KOPT-K1 (cell line): ENCODE results near the gene DCLRE1B.
A peak's percentile ranks its signal among the peaks of the same experiment; 100 is the strongest.
"Not testable (repeated sequence)": the region's sequence is repeated elsewhere in the genome, so short reads cannot be mapped to it uniquely, and the experiment has no call there.

Experiments used
- H3K27ac ChIP-seq: fragments of 200-600 bp; sonication (generic); 2 replicates; pipeline ENCODE4 v1.5.1; 2016; ENCODE audit warnings: antibody characterized with exemption, mild to moderate bottlenecking, low read depth, low read length; ENCODE audit not compliant: poor library complexity, severe bottlenecking
- H3K36me3 ChIP-seq: fragments of 200-600 bp; sonication (generic); 2 replicates; pipeline ENCODE4 v1.5.1; 2017; ENCODE audit warnings: antibody characterized with exemption, mild to moderate bottlenecking, low read length, moderate library complexity; ENCODE audit not compliant: insufficient read depth
- H3K9me3 ChIP-seq: fragments of 200-600 bp; sonication (generic); 2 replicates; pipeline ENCODE4 v1.5.1; 2017; ENCODE audit warnings: antibody characterized with exemption, low read length, mild to moderate bottlenecking; ENCODE audit not compliant: insufficient read depth, poor library complexity, severe bottlenecking

The DCLRE1B gene

GRCh38 chr1:113943028-113943811, 38.1 kb downstream of the DCLRE1B start:
- peaks cover 8% of the 10 kb centered on the region for H3K9me3 ChIP-seq
- H3K36me3 ChIP-seq, result peaks cover 48% of the 10 kb centered on the region
- no peak overlapping the region for H3K27ac ChIP-seq

GRCh38 chr1:113945329-113945728, 40.2 kb downstream of the DCLRE1B start:
- H3K27ac ChIP-seq, result peak overlapping the region; percentile 17
- H3K36me3 ChIP-seq, result peaks cover 57% of the 10 kb centered on the region
- peaks cover 8% of the 10 kb centered on the region for H3K9me3 ChIP-seq

- Histone ChIP-seq H3K36me3 (peaks cover 56% of the 10 kb centered on the region), H3K27ac (peak overlapping the region; percentile 17)
Measured at GRCh38 chr1:113946112-113946511, 41.0 kb downstream of the DCLRE1B start.

GRCh38 chr1:113946678-113947387, 41.7 kb downstream of the DCLRE1B start:
- Histone ChIP-seq H3K27ac (peak overlapping the region; percentile 53), H3K36me3 (peaks cover 59% of the 10 kb centered on the region), H3K9me3 (peaks cover 8% of the 10 kb centered on the region)

More at GRCh38 chr1:113946112-113946511, 41.0 kb downstream of the DCLRE1B start:
- H3K9me3 ChIP-seq, result peaks cover 8% of the 10 kb centered on the region

GRCh38 chr1:113947388-113948107, 42.4 kb downstream of the DCLRE1B start:
- H3K36me3 ChIP-seq, result peaks cover 56% of the 10 kb centered on the region
- H3K27ac ChIP-seq, result peak overlapping the region; percentile 53
- H3K9me3 ChIP-seq, result peaks cover 8% of the 10 kb centered on the region

- Histone ChIP-seq H3K27ac (peak overlapping the region; percentile 53), H3K36me3 (peaks cover 55% of the 10 kb centered on the region)
Measured at GRCh38 chr1:113948151-113948550, 43.0 kb downstream of the DCLRE1B start.

GRCh38 chr1:113949007-113949406, 43.9 kb downstream of the DCLRE1B start:
- peaks cover 55% of the 10 kb centered on the region for H3K36me3 ChIP-seq
- no peak overlapping the region for H3K27ac ChIP-seq

More at GRCh38 chr1:113948151-113948550, 43.0 kb downstream of the DCLRE1B start:
- H3K9me3 ChIP-seq, result not testable (repeated sequence)

GRCh38 chr1:113950908-113951307, 45.8 kb downstream of the DCLRE1B start:
- peaks cover 61% of the 10 kb centered on the region for H3K36me3 ChIP-seq
- no peaks in the 10 kb centered on the region for H3K9me3 ChIP-seq
- no peak overlapping the region for H3K27ac ChIP-seq

More at GRCh38 chr1:113949007-113949406, 43.9 kb downstream of the DCLRE1B start:
- H3K9me3 ChIP-seq, result peaks cover 8% of the 10 kb centered on the region

GRCh38 chr1:113951719-113952118, 46.6 kb downstream of the DCLRE1B start:
- Histone ChIP-seq H3K36me3 (peaks cover 70% of the 10 kb centered on the region), H3K9me3 (no peaks in the 10 kb centered on the region), H3K27ac (no peak overlapping the region)

- Histone ChIP-seq H3K27ac (no peak overlapping the region), H3K9me3 (no peaks in the 10 kb centered on the region), H3K36me3 (peaks cover 99% of the 10 kb centered on the region)
Measured at GRCh38 chr1:113957984-113958383, 52.9 kb downstream of the DCLRE1B start.

- Histone ChIP-seq H3K27ac (no peak overlapping the region), H3K9me3 (no peaks in the 10 kb centered on the region), H3K36me3 (peaks cover 99% of the 10 kb centered on the region)
Measured at GRCh38 chr1:113958691-113959090, 53.6 kb downstream of the DCLRE1B start.

- H3K36me3 ChIP-seq, result peaks cover 99% of the 10 kb centered on the region
- no peaks in the 10 kb centered on the region for H3K9me3 ChIP-seq
- H3K27ac ChIP-seq, result no peak overlapping the region
Measured at GRCh38 chr1:113963281-113963906, 58.3 kb downstream of the DCLRE1B start.
